GM18519 (cell line): ENCODE results near the gene CPN2.

ENCODE experiments used
- ATAC-seq: cut with Tn5 transposase; IDR thresholded peaks from one replicate; pipeline ENCODE4 v1.9.1; 2021; ENCODE audit warnings: mild to moderate bottlenecking, moderate library complexity; ENCODE audit not compliant: unreplicated experiment, low FRiP score

Gene CPN2

DNA sequence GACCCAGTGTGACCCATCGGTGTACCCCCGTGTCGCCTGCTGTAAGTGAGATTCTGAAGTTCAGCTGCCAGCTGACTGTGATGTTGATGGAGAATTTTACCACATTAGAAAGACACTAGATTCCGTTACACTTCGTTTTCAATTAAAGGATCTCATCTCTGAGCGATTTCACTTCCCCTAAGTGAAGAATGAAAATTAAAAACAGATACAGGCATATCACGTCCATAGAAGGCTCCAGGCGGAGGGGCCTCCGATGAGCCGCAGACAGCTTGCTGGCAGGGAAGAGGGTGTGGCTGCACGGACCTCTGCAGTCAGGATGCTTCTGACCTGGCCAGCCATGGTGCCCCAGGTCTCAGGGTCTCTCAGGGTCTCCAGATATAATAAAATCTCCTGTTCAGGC, 6.6 kb upstream of the CPN2 start:
- ATAC-seq: no peak

DNA sequence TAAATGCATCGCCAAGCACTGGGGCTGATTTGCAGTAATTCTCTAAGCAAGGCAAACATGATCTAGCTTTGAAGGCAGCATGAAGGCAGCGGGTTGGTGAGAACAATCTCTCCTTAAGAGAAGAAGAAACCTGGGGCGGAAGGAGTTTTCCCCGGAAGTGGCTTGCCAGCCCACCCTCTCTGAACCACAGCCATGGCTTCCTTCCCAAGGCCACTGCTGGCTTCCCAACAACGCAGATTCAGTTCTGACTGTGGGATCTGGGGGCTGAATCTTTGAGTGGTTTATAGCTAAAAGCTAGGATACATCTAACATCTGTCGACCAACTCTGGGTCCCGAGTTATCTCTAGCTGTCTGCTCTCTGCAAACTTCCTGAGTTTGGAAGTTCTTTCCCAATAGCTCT, 4.3 kb upstream of the CPN2 start:
- ATAC-seq: no peak

DNA sequence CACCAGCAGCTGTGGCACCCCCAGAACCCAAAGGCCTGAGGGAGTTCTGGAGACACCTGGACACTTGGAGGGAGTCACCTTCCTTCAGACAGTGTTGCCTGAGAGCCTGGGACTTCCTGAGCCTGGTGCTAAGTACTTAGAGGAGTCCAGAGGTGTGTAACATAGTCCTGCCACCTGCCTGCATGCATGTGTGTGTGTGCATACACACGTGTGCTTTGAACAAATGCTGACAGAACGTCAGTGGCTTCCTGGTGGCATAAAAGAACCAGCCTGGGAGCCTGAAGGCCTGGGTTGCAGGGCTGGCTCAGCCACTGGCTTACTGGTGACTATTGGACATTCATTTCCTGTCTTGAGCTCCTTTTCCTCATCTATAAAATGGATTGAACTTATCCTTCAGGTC, 3.2 kb upstream of the CPN2 start:
- ATAC-seq: no peak

DNA sequence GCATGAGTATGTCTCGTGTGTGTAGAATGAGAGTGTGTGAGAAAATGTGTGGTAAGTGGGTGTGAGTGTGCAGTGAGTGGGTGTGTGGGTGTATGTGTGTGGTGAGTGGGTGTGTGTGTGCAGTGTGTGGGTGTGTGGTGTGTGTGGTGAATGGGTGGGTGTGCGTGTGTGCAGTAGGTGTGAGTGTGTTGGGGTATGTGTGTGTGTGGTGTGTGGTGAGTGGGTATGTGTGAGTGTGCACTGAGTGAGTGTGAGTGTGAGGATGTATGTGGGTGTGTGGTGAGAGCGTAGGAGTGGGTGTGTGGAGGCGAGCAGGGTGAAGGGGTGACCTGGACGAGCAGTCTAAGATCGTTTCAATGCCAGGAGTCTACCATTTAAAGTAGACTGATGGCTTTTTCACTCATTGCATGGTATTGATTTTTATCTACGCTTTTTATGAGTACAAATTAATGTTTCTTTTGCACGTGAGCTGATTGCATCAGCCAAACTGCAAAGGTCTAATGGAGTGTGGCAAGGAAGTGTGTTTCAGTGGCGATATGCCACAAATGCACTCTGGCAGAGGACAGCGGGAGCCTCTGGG, 1.6 kb upstream of the CPN2 start:
- no peak for ATAC-seq

DNA sequence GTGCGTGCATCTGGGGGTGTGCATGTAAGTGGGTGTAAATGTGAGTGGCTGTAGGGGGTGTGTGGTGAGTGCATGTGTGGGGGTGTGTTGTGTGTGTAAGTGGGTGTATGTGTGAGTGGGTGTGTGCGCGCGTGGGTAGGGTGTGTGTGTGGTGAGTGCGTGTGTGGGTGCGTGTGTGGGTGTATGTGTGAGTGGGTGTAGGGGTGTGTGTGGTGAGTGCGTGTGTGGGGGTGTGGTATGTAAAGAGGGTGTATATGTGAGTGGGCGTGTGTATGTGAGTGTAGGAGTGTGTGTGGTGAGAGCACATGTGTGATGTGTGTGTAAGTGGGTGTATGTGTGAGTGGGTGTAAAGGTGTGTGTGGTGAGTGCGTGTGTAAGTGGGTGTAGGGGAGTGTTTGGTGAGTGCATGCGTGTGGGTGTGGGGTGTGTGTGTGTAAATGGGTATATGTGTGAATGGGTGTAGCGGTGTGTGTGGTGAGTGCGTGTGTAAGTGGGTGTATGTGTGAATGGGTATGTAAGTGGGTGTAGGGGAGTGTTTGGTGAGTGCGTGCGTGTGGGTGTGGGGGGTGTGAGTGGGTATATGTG, 916 bp upstream of the CPN2 start:
- ATAC-seq: no peak

DNA sequence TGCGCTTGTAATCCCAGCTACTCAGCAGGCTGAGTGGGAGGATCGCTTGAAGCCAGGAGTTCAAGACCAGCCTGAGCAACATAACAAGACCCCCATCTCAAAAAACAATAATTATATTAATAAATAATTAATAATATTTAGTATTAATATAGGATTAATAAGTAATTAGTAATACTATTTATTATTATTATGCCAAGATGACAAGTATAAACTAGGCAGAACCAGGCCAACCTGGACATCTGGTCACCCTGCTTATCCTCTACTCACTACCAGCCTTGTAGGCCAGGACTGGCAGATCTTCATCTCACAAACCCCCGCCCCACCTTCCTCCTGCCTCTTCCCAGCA, 429 bp downstream of the CPN2 start:
- no peak for ATAC-seq

DNA sequence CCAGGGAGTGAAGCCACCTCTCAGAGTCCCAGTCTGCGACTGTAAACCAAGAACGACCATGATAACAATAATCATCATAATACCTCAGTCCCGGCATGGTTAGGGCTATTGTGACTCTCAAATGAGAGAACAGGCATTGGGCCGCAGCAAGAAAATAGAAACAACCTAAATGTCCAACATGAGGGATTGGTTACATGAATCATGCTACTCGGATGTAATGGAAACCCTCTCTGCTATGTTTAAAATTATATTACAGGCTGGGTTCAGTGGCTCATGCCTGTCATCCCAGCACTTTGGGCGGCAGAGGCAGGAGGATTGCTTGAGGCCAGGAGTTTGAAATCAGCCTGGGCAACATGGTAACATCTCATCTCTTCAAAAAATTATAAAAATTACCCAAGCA, 2.8 kb downstream of the CPN2 start:
- no peak for ATAC-seq

DNA sequence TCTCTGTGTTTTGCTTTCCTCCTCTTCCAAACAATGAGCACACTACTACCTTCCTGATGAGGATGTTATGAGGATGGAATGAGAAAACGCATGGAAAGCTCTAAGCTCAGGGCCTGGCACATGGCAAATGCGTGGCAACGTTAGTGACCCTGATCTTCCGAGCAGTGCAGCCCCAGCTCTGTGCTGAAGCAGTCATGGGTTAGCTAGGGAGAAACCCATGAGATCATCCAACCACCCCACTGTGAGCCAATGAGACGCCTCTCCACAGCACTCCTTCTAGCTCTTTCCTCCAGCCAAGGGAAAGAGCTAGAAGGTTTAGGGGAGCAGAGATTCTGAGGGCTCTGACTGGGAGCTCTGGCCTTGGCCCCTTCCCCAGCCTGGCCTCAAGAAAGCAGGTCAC, 4.5 kb downstream of the CPN2 start:
- no peak for ATAC-seq

DNA sequence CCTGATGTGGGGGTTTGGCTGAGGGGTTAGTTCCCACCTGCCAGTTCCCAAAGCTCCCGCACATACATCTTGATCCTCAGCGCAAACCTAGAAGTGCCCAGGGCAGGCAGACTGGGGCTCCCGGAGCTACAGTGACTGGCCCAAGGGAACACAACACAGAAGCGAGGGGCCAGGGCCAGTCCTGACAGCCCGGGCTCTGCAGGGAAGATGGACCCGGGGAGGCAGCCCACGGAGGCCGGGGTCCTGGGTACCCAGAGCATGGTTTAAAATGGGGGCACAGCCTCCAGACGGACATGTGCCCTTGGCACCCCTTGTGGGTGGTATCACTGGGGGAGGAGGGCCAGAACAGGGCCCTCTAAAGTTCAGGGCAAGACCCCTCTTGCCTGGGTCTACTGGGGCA, 5.1 kb downstream of the CPN2 start:
- no peak for ATAC-seq

DNA sequence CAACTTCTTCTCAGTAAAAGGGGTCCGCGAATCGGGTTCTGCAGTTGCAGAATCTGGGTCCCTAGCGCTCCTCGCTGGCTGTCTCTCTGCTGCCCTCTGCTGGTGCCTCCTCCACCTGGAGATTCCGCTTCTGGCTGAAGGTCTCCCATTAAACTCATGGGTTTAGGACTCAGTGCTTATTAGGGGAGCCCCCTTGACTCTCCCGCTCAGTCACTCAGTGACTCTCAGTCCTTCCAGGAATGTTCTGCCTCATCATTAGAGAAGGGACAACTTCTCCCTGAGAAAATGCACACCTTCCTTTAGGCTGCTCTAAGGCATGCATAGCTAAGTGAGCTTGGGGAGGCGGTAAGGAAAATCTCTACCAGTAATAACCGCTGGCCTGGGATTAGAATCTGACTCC, 7.1 kb downstream of the CPN2 start:
- ATAC-seq: no peak

DNA sequence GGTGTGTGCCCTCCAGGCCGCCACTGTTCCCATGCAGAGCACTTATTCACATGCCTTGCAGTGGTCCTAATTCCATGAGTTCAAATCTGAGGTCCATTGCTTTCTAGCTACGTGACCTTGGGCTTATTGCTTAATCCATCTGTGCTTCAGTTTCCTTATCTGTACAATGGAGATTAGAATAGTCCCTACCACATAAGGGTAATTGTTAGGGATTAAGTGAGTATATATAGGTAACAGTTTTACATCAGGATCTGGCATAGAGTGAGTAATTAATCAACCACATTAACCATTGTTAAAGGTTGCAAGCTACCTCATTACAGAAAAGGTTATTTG, 7.6 kb downstream of the CPN2 start:
- no peak for ATAC-seq

DNA sequence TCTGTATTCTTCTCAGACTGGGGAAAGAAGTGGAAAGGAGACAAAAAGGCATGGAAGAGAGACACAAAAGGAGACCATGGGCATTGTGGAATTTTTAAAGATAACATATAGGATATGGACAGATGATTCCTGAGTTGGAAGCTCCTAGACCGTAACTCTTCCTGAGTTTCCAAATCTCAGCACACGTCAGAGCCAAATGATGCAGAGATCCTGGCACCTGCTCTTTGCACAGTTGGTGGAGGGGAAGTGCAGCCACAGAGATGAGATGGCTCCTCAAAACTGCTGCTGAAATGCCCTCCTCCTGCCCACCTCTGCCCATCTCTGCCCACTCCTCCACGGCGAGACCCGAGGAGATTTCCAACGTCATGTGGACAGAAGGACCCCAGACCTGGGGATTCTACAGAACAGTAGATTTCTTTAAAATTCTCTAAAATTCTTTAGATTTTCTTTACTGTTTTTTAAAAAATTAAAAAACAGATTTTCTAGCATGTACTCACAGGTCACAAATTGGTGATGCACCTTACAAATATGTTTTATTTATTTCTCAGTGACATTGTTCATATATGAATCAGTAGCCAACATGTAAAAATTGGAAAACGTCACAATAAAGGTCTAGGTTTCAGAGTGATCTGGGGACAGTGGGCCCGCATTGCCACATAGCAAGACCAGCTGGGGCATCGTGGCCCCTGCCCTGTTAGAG, 8.1 kb downstream of the CPN2 start:
- no peak for ATAC-seq

DNA sequence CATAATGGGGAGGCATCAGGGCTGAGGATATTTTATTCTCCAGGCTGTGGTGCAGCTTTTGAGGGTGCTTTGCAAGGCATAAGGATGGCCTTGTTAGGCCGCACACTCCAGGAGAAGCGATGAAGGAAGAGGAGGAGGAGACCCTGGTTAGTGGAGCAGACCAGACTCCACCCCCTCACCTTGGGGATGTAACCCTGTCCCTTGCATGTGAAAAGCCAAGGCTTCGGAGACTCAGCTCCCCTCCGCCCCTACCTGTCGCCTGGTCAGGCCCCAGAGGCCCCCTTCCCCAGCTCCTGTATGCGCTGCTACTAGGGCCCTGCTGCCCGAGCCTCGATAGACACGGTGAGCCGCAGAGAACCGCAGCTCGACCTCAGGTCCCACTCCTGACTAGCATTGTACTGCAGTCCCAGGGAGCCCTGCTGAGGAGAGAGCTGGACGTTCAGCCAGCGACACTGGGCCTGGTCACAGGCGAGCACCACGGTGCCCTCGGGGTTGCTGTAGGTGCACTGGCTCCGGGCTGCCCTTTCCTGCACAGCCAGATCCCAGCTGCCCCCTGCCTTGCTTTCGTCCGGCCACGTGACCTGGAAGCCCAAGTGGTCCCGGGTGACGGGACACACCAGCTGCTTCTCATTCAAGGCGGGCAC, 10.2 kb downstream of the CPN2 start:
- no peak for ATAC-seq

DNA sequence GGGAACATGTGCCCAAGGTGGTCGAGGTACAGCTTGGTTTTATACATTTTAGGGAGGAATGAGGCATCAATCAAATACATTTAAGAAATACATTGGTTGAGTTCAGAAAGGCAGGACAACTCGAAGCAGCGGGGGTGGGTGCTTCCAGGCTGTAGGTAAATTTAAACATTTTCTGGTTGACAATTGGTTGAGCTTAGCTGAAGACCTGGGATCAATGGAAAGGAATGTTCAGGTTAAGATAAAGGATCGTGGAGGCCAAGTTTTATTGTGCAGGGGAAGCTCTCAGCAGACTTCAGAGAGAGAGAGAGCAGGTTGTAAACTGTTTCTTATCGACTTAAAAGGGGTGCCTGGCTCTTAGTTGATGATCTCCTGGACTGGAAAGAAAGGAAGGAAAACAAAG, 11.3 kb downstream of the CPN2 start:
- ATAC-seq: no peak

DNA sequence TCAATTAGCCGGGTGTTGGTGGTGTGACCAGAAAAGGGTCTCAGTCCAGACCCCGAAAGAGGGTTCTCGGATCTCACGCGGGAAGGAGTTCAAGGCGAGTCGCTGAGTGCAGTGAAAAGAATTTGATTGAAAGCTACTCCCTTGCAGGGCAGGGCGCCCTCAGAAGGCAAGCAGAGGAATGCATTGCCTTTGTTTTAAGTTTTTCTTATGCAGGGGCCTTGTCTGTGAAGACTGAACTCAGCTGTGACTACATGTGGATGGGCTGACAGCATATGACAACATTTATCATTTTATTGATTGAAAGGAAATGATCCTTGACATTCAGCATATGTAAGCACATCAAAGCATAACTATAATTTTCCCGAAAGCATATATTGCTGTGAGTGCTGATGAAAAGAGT, 11.8 kb downstream of the CPN2 start:
- no peak for ATAC-seq

DNA sequence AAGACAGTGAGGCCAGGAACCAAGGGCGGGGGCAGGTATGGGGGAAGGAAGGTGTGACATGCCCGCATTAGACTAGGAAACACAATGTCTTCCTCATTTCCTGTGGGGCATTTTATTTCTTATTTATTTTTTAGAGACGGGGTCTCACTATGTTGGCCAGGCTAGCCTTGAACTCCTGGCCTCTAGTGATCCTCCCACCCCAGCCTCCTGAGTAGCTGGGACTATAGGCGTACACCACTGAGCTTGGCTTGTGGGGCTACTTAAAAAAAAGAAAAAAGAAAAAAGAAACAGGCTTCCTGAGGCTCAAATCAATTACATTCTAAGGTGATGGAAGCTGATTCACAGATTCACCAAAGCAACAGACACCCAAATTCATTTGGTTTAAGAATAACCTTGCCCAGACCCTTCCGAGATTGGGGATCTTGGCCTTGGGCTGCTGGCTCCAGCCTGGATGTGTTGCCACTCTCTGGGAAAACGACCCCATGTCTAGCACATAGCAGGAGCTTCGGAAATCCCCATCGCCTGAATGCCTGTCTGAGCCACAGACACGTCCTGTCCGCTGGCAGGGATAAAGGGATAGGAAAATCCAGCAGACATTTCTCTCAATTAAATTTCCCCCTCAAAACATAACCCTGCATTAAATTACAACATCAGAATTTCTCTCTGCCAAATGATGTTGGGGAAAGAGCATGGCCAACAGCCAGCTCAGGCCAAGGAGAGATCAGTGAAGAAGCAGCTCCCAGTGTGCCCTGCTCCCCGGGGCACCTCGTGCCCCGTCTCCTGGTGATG, 13.0 kb downstream of the CPN2 start:
- no peak for ATAC-seq

DNA sequence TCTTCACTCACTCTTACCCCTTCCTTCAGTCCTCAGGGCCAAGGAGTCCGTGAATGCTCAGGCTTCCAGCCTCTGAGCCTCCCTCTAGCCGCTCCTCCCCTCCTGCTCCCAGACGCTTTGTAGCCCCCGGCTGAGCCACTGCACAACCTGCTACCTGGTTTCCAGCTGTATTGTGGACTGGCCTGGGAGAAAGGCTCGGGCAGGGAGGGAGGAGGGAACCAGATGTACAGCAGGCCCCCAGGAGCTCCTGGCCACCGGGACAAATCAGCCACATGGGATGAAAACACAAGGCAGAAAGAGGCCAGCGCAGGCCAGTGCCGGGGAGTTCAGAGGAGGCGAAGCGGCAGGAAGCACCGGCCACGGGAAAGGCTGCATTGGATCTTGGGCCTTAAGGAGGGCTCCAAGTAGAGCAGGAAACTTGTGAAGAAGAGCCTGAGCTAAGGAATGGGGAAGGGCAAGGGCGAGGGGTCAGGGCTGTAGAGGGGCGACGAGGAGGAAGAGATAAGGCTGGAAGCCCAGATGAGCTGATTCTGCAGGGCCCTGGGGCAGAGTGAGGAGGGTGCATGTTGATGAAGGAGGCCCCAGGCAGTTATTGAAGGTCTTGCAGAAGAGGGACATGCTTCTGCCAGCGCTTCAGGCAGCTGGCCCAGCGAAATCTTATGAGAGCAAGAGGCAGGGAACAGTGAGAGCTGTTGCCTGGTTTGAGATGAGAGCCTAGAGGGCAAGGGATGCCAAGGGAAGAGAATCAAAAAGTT, 14.3 kb downstream of the CPN2 start:
- no peak for ATAC-seq

DNA sequence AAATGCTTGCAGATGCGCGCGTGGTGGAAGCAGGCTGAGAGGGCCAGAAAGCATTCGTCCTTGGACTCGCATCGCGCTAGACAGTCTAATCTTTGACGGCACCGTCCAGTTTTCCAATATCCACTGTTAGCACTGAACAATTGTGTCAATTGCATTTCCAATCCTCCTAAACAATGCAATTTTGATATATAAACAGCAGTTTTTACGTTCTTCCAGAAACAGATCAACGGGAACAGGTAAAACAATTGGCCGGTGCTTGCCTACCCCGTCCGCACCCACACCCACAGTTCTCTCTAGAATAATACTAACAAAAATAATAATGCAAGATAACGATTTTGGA, 17.2 kb downstream of the CPN2 start:
- no peak for ATAC-seq

DNA sequence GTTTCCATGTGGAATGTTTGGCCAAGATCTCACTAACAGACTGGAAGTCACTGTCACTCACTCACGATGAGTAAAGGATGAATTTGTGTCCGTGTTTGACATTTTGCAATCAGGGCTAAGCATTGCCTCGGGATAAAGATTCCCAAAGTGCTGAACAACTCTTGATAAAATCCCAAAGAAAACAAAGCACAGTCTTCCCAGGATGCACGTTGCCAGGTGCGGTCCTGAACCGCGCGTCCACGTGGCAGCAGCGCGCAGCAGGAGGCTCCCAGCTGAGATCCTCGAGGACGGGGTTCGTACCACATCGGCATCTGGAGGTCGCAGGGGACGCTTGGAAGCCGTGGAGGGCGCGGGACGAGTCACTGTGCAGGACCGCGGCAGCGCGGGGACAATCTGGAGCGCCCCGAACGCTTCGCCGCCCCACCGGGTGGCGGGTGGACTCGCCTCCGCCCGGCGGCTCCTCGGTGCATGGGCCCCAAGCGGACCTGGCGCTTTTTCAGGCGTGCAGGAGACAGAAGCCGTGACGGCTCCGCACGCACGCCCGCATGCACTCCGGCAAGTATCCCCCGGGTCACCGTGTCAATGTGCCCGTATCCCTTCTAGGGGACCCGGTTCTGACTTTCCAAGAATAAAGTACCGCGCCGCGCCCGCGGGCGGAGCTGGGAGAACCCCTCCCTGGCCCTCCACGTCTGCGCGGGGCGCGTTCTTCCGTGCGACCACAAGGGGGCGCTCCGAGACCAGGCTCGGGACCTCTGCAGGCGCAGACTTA, 17.7 kb downstream of the CPN2 start:
- peak; percentile 68 for ATAC-seq

DNA sequence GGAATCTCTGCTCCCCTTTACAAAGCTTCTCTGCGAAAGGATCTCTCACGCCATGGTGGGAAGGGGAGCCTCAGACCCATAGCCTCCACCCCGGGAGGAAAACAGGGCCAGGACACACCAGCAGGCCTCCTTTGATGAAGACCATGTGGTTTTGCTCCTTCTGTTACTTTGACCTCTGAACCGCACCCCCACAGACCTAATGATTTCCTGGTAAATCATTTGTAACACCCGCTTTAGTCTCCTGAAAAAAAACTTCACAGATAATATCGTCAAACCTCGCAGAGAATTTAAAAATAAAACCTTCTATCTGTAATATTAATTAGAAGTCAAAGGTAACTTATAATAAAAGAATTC, 18.3 kb downstream of the CPN2 start:
- ATAC-seq: no peak
